HG03108 (cell line): ENCODE measurements around the gene SUSD5.

ENCODE experiments used
- ATAC-seq: cut with Tn5 transposase; IDR thresholded peaks from one replicate; pipeline ENCODE4 v1.9.1; 2021; ENCODE audit warnings: moderate library complexity; ENCODE audit not compliant: unreplicated experiment

The SUSD5 gene

GRCh38 chr3:33218446-33219174 lies at the start of gene SUSD5:
SUSD5 (minus strand) TSS chr3:33218810; CDS start chr3:33218797, 13 bp downstream.
- ATAC-seq = no peak

GRCh38 chr3:33260104-33260503 lies 41.5 kb upstream of the SUSD5 start:
- no peak for ATAC-seq

GRCh38 chr3:33256249-33256648 lies 37.6 kb upstream of the SUSD5 start:
- no peak for ATAC-seq

GRCh38 chr3:33250712-33251111 lies 32.1 kb upstream of the SUSD5 start:
- no peak for ATAC-seq

- ATAC-seq = no peak
These were observed 28.2 kb upstream of the SUSD5 start for GRCh38 chr3:33246786-33247185.

- no peak for ATAC-seq
These were observed 21.7 kb upstream of the SUSD5 start for GRCh38 chr3:33240261-33240660.

GRCh38 chr3:33238923-33239322 lies 20.3 kb upstream of the SUSD5 start:
- ATAC-seq = no peak

- no peak for ATAC-seq
These were observed 18.8 kb upstream of the SUSD5 start for GRCh38 chr3:33237439-33237838.

- no peak for ATAC-seq
These were observed 17.4 kb upstream of the SUSD5 start for GRCh38 chr3:33236005-33236404.

GRCh38 chr3:33233884-33234283 lies 15.3 kb upstream of the SUSD5 start:
- no peak for ATAC-seq

GRCh38 chr3:33231756-33232465 lies 13.3 kb upstream of the SUSD5 start:
- no peak for ATAC-seq

GRCh38 chr3:33229947-33230346 lies 11.3 kb upstream of the SUSD5 start:
- ATAC-seq = no peak

GRCh38 chr3:33229066-33229465 lies 10.5 kb upstream of the SUSD5 start:
- ATAC-seq = no peak

GRCh38 chr3:33221241-33221640 lies 2.6 kb upstream of the SUSD5 start:
- ATAC-seq = no peak

GRCh38 chr3:33219175-33219487 lies 521 bp upstream of the SUSD5 start:
- no peak for ATAC-seq

GRCh38 chr3:33217866-33218445 lies 654 bp downstream of the SUSD5 start:
- no peak for ATAC-seq

- no peak for ATAC-seq
These were observed 2.9 kb downstream of the SUSD5 start for GRCh38 chr3:33215739-33216138.

GRCh38 chr3:33212406-33212805 lies 6.2 kb downstream of the SUSD5 start:
- ATAC-seq = no peak

- ATAC-seq = no peak
These were observed 7.2 kb downstream of the SUSD5 start for GRCh38 chr3:33211444-33211843.

- ATAC-seq = no peak
These were observed 9.3 kb downstream of the SUSD5 start for GRCh38 chr3:33209357-33209756.

GRCh38 chr3:33202711-33203457 lies 15.7 kb downstream of the SUSD5 start:
- no peak for ATAC-seq

GRCh38 chr3:33201195-33201594 lies 17.4 kb downstream of the SUSD5 start:
- no peak for ATAC-seq
